Urothelium cell line (cell line): ENCODE measurements around the gene HCAR2.
"Not testable (repeated sequence)": the region's sequence is repeated elsewhere in the genome, so short reads cannot be mapped to it uniquely, and the experiment has no call there.

Experiments
- DNase-seq: peaks from one replicate; pipeline ENCODE4 v3.0.0; 2011; ENCODE audit warnings: low spot score, mixed read lengths
- FAIRE-seq: peaks from 2 replicates; lab custom pipeline; 2011; peaks lifted over from hg19 to GRCh38; lab: Jason Lieb, UNC

HCAR2 gene

DNA sequence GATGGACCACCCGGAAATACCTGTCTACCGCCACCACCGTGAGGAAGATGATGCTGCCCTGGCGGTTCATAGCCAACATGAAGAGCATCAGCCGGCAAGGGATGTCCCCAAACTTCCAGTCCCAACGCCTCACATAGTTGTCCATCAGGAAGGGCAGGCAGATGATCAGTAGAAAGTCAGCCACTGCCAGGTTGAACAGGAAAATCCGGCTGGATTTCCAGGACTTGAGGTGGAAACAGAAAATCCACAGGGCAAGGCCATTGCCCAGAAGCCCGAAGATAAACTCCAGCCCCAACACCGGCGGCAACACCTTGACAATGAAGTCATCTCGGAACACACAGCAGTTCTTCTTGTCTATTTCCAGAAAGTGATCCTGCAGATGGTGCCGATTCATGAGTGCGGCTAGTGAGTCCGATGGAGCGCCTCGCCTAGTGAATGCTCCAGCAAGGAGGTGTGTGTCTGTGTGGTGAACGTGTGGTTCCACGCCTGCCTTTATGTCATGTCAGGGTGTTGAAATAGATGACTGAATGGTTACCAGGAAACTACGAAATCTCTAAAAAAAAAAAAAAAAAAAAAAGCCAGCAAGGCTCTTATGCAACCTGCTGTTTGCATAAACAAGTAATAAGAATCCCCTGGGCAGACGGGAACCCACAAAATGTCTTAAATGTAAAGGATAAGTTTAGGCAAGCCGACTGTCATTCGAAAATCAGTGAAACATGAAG is at the start of gene HCAR2:
Gene HCAR2 (minus strand): TSS at position 468 of the 722 bp plus-strand sequence. CDS start 74 bp downstream, at position 394.
- FAIRE-seq, DNase-seq: not testable (repeated sequence)

DNA sequence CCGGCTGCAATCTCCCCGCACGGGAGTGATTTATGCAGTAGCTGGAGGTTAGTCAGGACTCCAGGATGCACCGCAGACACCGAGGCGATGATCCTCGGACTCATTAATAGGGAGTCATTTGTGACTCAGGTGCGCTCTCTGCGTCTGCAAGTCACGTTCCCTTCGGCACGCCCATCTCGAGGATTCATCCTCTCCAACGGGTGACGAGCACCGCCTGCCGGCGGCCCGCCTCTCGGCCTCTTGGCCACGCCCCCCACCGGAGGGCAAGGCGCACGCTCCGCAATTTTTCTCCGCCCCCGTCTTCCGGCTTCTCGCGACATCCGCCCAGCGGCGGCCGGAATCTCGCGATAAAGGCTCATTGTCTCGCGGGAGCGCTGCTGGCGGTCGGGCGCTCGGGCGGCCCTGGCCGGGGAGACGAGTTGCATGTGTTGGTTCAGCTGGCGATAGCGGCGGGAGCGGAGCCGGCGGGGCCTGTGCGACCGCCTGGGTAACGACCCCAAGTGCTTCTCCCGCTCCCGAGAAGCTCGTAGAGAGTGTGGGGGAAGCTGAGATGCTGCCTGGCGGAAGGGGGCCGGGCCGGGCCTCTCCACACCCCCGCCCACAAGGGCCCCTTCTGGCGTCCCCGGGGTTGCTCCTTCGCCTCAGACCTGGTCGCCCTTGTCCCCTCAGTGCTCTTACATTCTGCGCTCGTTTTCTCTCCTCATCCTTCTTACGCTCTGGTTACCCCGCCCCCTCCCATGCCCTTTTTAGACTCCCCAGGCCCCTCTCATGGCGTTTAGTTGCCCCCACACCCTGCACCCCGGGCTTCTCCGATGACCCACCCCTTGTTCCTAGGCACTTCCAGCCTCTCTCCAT is 49.5 kb upstream of the HCAR2 start, which contains the start of gene DENR:
Gene DENR (plus strand): TSS at position 361 of the 855 bp plus-strand sequence. CDS start 878 bp downstream, outside the sequence.
- DNase-seq (peak; percentile 98), FAIRE-seq (peak; percentile 79)

DNA sequence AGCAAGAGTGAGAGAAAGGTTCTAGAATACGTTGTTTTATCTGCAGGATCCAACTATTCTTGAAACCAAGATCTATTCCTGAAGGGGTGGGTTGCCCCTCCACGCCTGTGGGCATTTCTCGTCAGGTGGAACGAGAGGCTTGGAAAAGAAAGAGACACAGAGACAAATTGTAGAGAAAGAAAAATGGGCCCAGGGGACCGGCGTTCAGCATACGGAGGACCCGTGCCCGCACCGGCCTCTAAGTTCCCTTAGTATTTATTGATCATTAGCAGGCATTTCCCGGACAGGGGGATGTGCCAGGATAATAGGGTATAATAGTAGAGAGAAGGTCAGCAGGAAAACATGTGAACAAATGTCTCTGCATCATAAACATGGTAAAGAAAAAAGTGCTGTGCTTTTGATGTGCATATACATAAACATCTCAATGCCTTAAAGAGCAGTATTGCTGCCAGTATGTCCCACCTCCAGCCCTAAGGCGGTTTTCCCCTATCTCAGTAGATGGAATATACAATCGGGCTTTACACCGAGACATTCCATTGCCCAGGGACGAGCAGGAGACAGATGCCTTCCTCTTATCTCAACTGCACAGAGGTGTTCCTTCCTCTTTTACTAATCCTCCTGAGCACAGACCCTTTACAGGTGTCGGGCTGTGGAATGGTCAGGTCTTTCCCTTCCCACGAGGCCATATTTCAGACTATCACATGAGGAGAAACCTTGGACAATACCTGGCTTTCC is 47.8 kb upstream of the HCAR2 start:
- not testable (repeated sequence) for DNase-seq, FAIRE-seq

DNA sequence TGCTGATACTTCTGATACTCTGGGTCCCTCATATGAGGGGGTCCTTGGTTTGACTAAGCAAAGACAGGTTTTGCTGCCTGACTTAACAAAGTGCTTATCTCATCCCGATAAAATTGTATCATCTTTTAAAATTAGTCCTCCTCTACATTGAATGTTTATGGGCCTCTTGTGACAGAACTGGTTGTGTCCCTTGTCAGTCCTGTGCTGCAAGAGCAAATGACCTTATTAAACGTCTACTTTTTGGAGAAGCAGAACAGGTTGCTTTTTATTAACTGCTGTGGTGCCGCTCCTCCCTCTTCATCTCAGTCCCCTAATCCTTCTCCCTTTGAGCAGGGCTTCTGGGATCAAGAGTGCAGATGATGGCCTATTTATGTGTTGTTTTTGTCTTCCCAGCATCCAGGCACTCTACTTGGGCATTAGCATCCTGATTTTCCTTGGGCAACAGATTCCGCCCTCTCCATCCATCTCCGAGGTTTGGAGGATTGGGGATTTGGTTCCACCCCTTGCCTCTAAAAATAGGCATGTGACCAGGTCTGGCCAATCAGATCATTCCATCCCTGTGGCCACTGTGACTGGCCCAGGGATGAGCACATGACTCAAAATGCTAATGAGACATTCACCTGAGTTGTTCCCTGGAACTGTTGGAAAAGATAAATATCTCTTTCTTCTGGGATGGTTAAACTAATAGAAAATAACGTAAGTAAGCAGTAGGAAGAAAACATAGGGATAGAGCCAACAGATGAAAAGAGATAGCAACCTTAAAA is 46.6 kb upstream of the HCAR2 start:
- FAIRE-seq (no peak), DNase-seq (no peak)

DNA sequence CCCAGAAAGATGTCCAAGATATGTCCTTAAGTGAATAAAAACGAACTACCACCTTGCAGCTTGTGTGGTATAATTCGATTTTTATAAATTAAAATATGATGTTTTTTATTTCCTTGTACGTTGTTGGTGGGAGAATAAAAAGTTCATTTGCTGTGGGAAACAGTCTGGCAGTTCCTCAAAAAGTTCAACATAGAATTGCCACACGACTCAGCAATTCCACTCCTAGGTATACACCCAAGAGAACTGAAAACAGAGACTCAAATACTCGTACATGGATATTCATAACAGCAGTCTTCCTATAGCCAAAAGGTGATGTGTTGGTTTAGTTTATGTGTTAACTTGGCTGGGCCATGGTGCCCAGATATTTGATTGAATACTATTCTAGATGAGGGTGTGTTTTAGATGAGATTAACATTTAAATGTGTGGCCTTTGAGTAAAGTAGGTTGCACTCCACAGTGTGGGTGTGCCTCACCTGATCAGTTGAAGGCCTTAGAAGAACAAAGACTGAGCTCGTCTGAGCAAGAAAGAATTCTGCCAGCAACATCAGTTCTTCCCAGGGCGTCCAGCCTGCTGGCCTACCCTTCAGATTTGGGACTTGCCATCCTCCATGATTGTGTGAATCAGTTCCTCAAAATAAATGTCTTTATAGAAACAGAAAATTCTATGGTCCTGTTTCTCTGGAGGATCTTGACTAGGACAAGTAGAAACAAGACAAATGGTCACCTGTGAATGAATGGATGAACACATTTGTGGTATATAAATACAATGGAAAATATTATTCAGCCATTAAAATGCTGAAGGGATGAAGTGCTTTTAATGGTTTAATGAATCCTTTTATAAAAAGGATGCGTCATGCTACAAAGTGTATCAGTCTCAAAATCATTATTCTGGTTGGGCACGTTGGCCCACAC is 44.3 kb upstream of the HCAR2 start:
- FAIRE-seq (no peak), DNase-seq (no peak)

DNA sequence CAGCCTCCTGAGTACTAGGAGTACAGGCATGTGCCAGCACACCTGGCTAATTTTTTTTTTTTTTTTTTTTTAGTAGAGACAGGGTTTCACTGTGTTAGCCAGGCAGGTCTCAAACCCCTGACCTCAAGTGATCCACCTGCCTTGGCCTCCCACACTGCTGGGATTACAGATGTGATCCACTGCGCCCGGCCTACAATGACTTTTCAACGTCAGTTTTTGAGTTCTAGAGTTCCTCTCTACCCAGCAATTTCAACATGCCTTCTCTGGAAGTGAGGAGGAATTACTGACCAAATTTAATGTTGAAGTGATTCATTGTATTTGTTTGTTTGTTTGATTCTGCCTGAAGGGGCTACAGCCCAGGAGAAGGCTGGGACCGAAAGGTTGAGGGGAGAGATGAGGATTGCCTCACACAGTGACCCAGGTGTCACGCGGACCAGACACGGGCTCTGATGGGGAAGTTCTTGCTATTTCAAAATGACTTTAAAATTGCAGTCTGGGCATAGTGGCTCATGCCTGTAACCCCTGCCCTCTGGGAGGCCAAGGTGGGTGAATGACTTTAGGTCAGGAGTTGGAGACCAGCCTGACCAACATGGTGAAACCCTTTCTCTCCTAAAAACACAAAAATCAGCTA is 40.9 kb upstream of the HCAR2 start:
- no peak for DNase-seq
- no peak for FAIRE-seq

DNA sequence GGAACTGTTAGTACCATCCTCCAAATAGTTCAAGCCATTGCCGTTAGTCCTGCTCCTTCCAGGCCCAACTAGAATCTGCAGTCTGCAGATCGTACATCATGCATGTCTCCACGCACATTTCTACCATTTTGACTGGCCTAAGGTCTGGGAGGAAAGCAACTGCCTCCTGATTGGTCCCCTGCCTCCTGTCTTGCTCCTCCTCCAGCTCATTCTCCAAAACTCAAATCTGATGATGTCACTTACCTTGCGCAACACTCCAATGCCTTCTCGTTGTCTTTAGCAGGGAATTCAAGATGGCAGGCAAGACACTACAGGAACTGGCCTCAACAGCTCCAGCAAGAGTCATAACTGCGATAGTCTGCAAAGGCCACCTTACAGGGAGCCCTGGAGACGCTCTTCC is 37.2 kb upstream of the HCAR2 start:
- FAIRE-seq (no peak), DNase-seq (no peak)

DNA sequence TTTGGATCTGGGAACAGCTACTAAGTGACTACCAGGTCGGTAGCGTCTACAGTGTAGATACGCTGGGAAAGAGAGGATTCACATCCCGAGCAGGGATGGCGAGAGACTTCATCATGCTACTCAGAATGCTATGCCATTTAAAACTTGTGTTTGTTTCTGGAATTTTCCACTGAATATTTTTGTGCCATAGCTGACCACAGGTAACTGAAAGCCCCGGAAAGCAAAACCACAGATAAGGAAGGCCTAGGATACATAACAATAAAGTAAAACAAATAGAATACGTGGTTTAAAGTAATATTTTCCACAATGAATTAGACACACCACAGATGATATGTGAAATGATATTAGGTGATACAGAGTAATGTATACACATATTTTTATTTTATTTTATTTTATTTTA is 35.4 kb upstream of the HCAR2 start:
- DNase-seq (no peak), FAIRE-seq (no peak)

DNA sequence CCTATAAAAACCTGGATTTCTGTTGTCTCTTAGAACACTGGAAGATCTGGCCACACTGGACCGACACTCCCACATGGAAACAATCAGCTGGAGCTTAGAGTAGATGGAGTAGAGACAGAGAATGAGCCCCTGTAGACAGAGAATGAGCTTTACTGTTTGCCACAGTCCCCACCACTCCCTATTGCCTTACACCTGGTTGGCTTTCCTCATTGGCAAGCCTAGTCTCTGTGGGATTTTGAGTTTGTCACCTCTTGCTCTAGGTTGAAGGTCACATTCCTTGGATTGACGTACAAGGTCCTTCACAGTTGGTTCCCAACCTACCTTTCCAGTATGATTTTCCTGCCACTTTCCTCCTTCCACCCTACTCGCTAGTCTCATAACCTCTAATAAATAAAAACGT is 29.5 kb upstream of the HCAR2 start:
- DNase-seq (no peak), FAIRE-seq (no peak)

DNA sequence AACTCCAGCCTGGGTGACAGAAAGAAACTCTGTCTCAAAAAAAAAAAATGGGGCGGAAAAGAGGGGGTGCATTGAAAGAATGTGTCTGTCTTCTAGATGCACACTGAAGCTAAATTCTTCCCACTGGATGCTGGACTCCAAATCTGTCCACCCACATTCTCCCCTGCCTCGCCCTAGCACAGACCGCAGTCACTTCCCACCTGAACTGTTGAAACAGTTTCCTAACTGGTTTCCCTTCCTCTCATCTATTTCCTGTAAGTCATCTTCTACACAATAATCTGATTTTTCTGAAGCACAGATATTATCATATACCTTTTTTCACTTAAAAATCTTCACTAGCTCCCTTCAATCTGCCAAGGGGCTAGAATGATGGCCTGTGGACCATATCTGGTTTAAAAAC is 29.0 kb upstream of the HCAR2 start:
- no peak for DNase-seq
- no peak for FAIRE-seq

DNA sequence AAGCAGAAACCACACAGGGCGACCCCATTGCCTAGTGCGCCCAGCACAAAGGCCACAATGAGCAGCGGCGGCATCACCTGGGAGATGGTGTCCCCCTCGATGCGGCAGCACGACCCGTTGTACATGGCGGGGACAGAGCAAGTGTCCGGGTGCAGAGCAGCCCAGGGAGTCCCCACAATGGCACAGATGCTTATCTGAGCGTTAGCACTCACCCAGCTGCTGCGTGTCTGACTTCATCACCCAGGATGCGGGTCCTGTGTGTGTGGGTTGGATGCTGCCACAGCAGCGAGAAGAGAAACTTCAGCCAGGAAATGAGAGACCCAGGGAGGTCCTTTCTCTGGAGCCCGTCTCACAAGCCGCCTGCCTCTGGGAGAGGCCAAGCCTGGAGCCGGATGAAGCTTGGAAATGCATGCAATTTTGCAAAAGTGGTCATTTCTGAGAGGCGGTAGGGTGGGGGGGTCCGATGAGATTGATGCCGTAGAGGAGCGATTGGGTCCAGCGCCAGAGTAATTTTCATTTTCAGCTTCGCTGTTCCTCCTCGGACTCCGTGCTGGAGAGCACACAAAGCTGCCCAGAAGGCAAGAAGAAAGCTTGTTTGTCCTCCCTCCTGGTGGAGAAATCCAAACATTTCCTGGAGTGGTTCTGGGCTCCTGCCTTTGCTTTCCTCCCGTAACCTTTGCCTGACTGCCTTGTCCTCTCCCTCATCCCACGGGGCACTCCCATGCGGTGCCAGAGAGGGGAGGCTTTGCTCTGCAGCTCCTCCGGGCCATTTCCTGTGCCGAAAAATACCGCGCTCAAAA is 27.3 kb upstream of the HCAR2 start, which contains the start of gene HCAR1:
Gene HCAR1 (minus strand): TSS at position 630 of the 800 bp plus-strand sequence. CDS start 505 bp downstream, at position 125.
- FAIRE-seq: no peak

DNA sequence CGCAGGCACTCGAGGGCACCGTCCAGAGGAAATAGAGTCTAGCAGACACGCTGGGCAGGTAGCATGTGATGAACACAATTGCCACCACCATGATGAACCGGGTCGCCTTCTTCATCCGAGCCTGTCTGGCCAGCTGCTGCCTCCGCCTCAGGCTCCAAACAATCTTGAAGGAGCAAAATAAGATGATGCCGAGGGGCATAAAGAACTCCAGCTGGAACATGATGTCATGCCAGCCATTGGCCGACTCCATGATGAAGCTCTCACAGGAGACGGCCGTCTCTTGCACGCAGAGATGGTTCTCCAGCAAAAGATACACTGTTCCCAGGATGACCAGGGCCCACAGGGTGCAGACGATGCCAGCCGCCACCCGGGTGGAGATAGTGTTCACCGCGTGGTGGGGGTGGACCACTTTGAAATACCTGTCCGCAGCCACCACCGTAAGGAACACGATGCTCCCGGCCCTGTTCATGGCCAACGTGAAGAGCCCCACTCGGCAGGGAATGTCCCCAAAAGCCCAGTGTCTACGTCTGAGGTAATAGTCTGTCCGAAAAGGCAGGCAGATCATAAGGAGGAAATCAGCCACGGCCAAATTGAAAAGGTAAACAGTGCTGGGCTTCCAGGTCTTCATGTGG is 26.5 kb upstream of the HCAR2 start:
- FAIRE-seq (no peak), DNase-seq (no peak)

More for the DNA sequence above, 27.3 kb upstream of the HCAR2 start, which contains the start of gene HCAR1:
- no peak for DNase-seq

DNA sequence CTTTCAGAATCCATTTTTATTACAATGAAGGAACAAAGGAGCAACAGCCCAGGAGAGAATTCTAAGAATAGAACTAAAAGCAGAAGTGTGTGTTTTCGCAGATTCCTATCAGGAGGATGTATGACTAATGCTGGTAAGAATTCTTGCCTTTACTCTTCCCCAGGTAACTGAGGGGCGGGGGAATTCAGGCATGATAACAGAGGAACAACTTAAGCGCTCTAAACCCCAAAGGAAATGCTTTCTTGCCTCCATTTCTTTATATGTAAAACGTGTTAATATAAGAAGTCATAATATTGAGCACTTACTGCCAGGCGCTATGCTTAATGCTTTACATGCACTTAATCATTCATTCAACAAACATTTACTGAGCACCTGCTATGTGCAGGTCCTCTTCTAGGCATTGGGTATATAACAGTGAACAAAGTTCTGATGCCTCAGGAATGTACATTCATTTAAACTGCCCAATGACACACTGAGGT is 23.0 kb upstream of the HCAR2 start:
- FAIRE-seq: no peak
- peak; percentile 75 for DNase-seq

DNA sequence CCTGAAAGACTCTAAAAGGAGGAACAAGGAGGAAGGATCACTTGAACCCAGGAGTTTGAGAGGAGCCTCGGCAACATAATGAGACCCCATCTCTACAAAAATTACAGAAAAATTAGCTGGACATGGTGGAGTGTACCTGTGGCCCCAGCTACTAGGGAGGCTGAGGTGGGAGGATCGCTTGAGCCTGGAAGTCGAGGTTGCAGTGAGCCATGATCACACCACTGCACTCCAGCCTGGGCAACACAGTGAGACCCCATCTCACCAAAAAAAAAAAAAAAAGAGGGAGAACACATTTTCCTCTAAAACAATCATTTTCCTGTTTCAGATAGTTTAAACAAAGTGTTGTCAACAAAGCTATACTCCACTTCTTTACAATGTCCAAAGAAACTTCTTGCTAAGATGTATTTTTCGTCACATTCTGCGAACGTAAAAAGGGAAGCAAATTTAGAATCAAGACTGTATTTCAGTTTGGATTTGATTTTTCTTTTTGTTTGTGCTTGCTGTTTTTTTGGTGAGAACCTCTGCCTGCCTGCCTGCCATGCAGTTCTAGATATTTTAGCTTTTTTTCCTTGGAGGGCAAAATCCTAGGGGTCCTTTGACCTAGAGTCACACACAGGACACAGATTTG is 22.4 kb upstream of the HCAR2 start:
- no peak for DNase-seq
- FAIRE-seq: no peak

DNA sequence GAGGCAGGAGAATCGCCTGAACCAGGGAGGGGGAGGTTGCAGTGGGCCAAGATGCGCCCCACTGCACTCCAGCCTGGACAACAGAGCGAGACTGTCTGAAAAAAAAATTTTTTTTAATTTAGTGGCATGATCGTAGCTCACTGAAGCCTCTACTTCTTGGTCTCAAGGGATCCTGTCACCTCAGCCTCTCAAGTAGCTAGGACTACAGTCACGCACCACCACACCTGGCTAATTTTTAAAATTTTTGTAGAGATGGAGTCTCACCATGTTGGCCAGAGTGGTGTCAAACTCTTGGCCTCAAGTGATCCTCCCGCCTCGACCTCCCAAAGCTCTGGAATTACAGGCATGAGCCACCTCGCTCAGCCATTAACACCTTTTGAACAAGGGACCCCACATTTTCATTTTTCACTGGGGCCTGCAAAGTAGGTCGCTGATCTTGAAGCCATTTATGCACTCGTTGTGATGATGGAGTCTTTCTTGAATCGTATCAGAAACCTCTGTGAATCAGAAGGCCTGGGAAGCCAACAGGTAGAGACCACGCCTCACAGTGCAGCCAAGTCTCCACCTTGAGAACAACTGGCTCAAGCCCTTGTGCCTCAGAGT is 21.6 kb upstream of the HCAR2 start:
- no peak for DNase-seq
- FAIRE-seq: no peak

DNA sequence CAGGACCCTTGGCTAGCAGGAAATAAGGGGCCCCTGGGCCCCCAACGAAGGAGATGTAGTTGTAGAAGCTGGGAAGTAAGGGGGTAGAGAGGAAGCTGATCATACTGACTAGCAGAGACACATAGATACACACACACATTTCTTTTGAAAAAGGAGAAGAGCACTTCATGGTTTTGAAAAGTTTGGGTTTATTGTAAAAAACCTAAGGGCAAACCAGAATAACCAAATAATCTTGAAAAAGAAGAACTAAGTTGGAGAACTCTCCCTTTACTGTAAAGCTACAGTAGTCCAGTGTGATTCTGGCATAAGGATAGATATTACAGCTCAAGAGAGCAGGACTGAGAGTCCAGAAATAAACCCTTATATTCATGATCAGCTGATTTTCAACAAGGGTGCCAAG is 19.2 kb upstream of the HCAR2 start:
- FAIRE-seq: no peak
- DNase-seq: no peak
